ENCODE measurements around the gene THOC7. TPM values are rescaled to one million over a fixed set of nuclear protein-coding genes. Genes with fewer than 3 reads are reported as not detected.

Gene THOC7
- total RNA-seq, 4 donors from 2014 or later = 25.4 to 86.2 (median 52.0) TPM

- Histone ChIP-seq H3K4me3 (peak overlapping the region; percentile 57 to 93), H3K4me1 (peaks cover 0 to 4% of the 10 kb centered on the region in 2 donors), H3K27me3 (no peaks in the 10 kb centered on the region), H3K36me3 (no peaks in the 10 kb centered on the region), H3K27ac (peak overlapping the region; percentile 81 to 88), H3K9me3 (no peaks in the 10 kb centered on the region)
- TF ChIP-seq CTCF (IDR thresholded peaks at IDR 0.05) = no peak
- no peak for TF ChIP-seq POLR2A (IDR thresholded peaks at IDR 0.05)
- intact Hi-C loops (cut with DNase I; ENCODE audit: low total_unique reads) = no loop called here
- peak; percentile 19 to 50 for DNase-seq
Measured at GRCh38 chr3:63864008-63864964, 681 bp upstream of the THOC7 start.

- intact Hi-C loops (cut with DNase I; ENCODE audit: low total_unique reads) = no loop called here
- Histone ChIP-seq H3K4me3 (peak overlapping the region; percentile 90 to 98), H3K36me3 (no peaks in the 10 kb centered on the region), H3K27me3 (no peaks in the 10 kb centered on the region), H3K9me3 (no peaks in the 10 kb centered on the region), H3K27ac (peak overlapping the region; percentile 88 to 90), H3K4me1 (peaks cover 0 to 4% of the 10 kb centered on the region in 2 donors)
- no peak for TF ChIP-seq CTCF (IDR thresholded peaks at IDR 0.05)
- no peak for DNase-seq
Measured at GRCh38 chr3:63862804-63863149, 828 bp downstream of the THOC7 start.

GRCh38 chr3:63861306-63861705 lies 2.3 kb downstream of the THOC7 start:
- Histone ChIP-seq H3K4me3 (no peak overlapping the region), H3K27ac (no peak overlapping the region), H3K36me3 (no peaks in the 10 kb centered on the region), H3K4me1 (peaks cover 0 to 4% of the 10 kb centered on the region in 2 donors), H3K27me3 (no peaks in the 10 kb centered on the region), H3K9me3 (no peaks in the 10 kb centered on the region)
- intact Hi-C loops (cut with DNase I; ENCODE audit: low total_unique reads) = no loop called here
- DNase-seq = no peak
- TF ChIP-seq CTCF (IDR thresholded peaks at IDR 0.05) (no peak), POLR2A (IDR thresholded peaks at IDR 0.05) (no peak)

GRCh38 chr3:63860776-63861175 lies 2.8 kb downstream of the THOC7 start:
- TF ChIP-seq CTCF (IDR thresholded peaks at IDR 0.05) (no peak), POLR2A (IDR thresholded peaks at IDR 0.05) (no peak)
- Histone ChIP-seq H3K36me3 (no peaks in the 10 kb centered on the region), H3K4me1 (peaks cover 0 to 4% of the 10 kb centered on the region in 2 donors), H3K27ac (no peak overlapping the region), H3K9me3 (no peaks in the 10 kb centered on the region), H3K4me3 (no peak overlapping the region), H3K27me3 (no peaks in the 10 kb centered on the region)
- intact Hi-C loops (cut with DNase I; ENCODE audit: low total_unique reads) = no loop called here
- DNase-seq = no peak

GRCh38 chr3:63857311-63857710 lies 6.3 kb downstream of the THOC7 start:
- Histone ChIP-seq H3K9me3 (no peaks in the 10 kb centered on the region), H3K4me3 (no peak overlapping the region), H3K36me3 (no peaks in the 10 kb centered on the region), H3K27ac (no peak overlapping the region), H3K27me3 (no peaks in the 10 kb centered on the region), H3K4me1 (peaks cover 0 to 1% of the 10 kb centered on the region in 2 donors)
- TF ChIP-seq CTCF (IDR thresholded peaks at IDR 0.05) (no peak), POLR2A (IDR thresholded peaks at IDR 0.05) (no peak)
- intact Hi-C loops (cut with DNase I; ENCODE audit: low total_unique reads) = no loop called here
- no peak for DNase-seq
